ENCODE data around the gene ATP11A.

ATP11A gene

GRCh38 chr13:112733112-112733511 lies 43.3 kb downstream of the ATP11A start:
- H3K4me3 ChIP-seq (ENCODE audit: insufficient read depth, low read depth, low read length, poor library complexity, severe bottlenecking), result no peak overlapping the region
- H3K27me3 ChIP-seq (replicated peaks; ENCODE audit: control insufficient read depth, insufficient read depth, low read length, poor library complexity, severe bottlenecking), result no peaks in the 10 kb centered on the region
- H3K27ac ChIP-seq (ENCODE audit: insufficient read depth, low read length, poor library complexity, severe bottlenecking), result no peak overlapping the region
- no peak for DNase-seq
- no peaks in the 10 kb centered on the region for H3K9me3 ChIP-seq (ENCODE audit: control insufficient read depth, low read length)
- peaks cover 3% of the 10 kb centered on the region for H3K36me3 ChIP-seq (ENCODE audit: control insufficient read depth, insufficient read depth, low read length)
- no peaks in the 10 kb centered on the region for H3K4me1 ChIP-seq (ENCODE audit: control insufficient read depth, insufficient read depth, low read length, poor library complexity, severe bottlenecking)

GRCh38 chr13:112733661-112734379 lies 44.0 kb downstream of the ATP11A start:
- H3K4me3 ChIP-seq (ENCODE audit: insufficient read depth, low read depth, low read length, poor library complexity, severe bottlenecking), result no peak overlapping the region
- no peaks in the 10 kb centered on the region for H3K9me3 ChIP-seq (ENCODE audit: control insufficient read depth, low read length)
- no peaks in the 10 kb centered on the region for H3K4me1 ChIP-seq (ENCODE audit: control insufficient read depth, insufficient read depth, low read length, poor library complexity, severe bottlenecking)
- H3K27me3 ChIP-seq (replicated peaks; ENCODE audit: control insufficient read depth, insufficient read depth, low read length, poor library complexity, severe bottlenecking), result no peaks in the 10 kb centered on the region
- DNase-seq, result no peak
- no peak overlapping the region for H3K27ac ChIP-seq (ENCODE audit: insufficient read depth, low read length, poor library complexity, severe bottlenecking)
- peaks cover 3% of the 10 kb centered on the region for H3K36me3 ChIP-seq (ENCODE audit: control insufficient read depth, insufficient read depth, low read length)

- no peak overlapping the region for H3K4me3 ChIP-seq (ENCODE audit: insufficient read depth, low read depth, low read length, poor library complexity, severe bottlenecking)
- H3K4me1 ChIP-seq (ENCODE audit: control insufficient read depth, insufficient read depth, low read length, poor library complexity, severe bottlenecking), result no peaks in the 10 kb centered on the region
- H3K9me3 ChIP-seq (ENCODE audit: control insufficient read depth, low read length), result no peaks in the 10 kb centered on the region
- H3K27ac ChIP-seq (ENCODE audit: insufficient read depth, low read length, poor library complexity, severe bottlenecking), result no peak overlapping the region
- peaks cover 3% of the 10 kb centered on the region for H3K36me3 ChIP-seq (ENCODE audit: control insufficient read depth, insufficient read depth, low read length)
- no peaks in the 10 kb centered on the region for H3K27me3 ChIP-seq (replicated peaks; ENCODE audit: control insufficient read depth, insufficient read depth, low read length, poor library complexity, severe bottlenecking)
- no peak for DNase-seq
Measured at GRCh38 chr13:112734696-112735547, 45.1 kb downstream of the ATP11A start.

- no peaks in the 10 kb centered on the region for H3K27me3 ChIP-seq (replicated peaks; ENCODE audit: control insufficient read depth, insufficient read depth, low read length, poor library complexity, severe bottlenecking)
- no peaks in the 10 kb centered on the region for H3K4me1 ChIP-seq (ENCODE audit: control insufficient read depth, insufficient read depth, low read length, poor library complexity, severe bottlenecking)
- no peak overlapping the region for H3K27ac ChIP-seq (ENCODE audit: insufficient read depth, low read length, poor library complexity, severe bottlenecking)
- H3K36me3 ChIP-seq (ENCODE audit: control insufficient read depth, insufficient read depth, low read length), result no peaks in the 10 kb centered on the region
- no peak for DNase-seq
- no peaks in the 10 kb centered on the region for H3K9me3 ChIP-seq (ENCODE audit: control insufficient read depth, low read length)
- no peak overlapping the region for H3K4me3 ChIP-seq (ENCODE audit: insufficient read depth, low read depth, low read length, poor library complexity, severe bottlenecking)
Measured at GRCh38 chr13:112735791-112736190, 46.0 kb downstream of the ATP11A start.

- DNase-seq, result no peak
- no peaks in the 10 kb centered on the region for H3K36me3 ChIP-seq (ENCODE audit: control insufficient read depth, insufficient read depth, low read length)
- no peaks in the 10 kb centered on the region for H3K27me3 ChIP-seq (replicated peaks; ENCODE audit: control insufficient read depth, insufficient read depth, low read length, poor library complexity, severe bottlenecking)
- H3K4me3 ChIP-seq (ENCODE audit: insufficient read depth, low read depth, low read length, poor library complexity, severe bottlenecking), result no peak overlapping the region
- no peaks in the 10 kb centered on the region for H3K4me1 ChIP-seq (ENCODE audit: control insufficient read depth, insufficient read depth, low read length, poor library complexity, severe bottlenecking)
- H3K9me3 ChIP-seq (ENCODE audit: control insufficient read depth, low read length), result no peaks in the 10 kb centered on the region
- H3K27ac ChIP-seq (ENCODE audit: insufficient read depth, low read length, poor library complexity, severe bottlenecking), result no peak overlapping the region
Measured at GRCh38 chr13:112737294-112737693, 47.5 kb downstream of the ATP11A start.

GRCh38 chr13:112738606-112739005 lies 48.8 kb downstream of the ATP11A start:
- no peak for DNase-seq
- Histone ChIP-seq H3K27ac (ENCODE audit: insufficient read depth, low read length, poor library complexity, severe bottlenecking) (no peak overlapping the region), H3K4me3 (ENCODE audit: insufficient read depth, low read depth, low read length, poor library complexity, severe bottlenecking) (no peak overlapping the region), H3K36me3 (ENCODE audit: control insufficient read depth, insufficient read depth, low read length) (no peaks in the 10 kb centered on the region), H3K27me3 (replicated peaks; ENCODE audit: control insufficient read depth, insufficient read depth, low read length, poor library complexity, severe bottlenecking) (no peaks in the 10 kb centered on the region), H3K4me1 (ENCODE audit: control insufficient read depth, insufficient read depth, low read length, poor library complexity, severe bottlenecking) (no peaks in the 10 kb centered on the region), H3K9me3 (ENCODE audit: control insufficient read depth, low read length) (no peaks in the 10 kb centered on the region)

GRCh38 chr13:112740502-112741131 lies 50.8 kb downstream of the ATP11A start:
- no peak overlapping the region for H3K27ac ChIP-seq (ENCODE audit: insufficient read depth, low read length, poor library complexity, severe bottlenecking)
- no peaks in the 10 kb centered on the region for H3K4me1 ChIP-seq (ENCODE audit: control insufficient read depth, insufficient read depth, low read length, poor library complexity, severe bottlenecking)
- H3K9me3 ChIP-seq (ENCODE audit: control insufficient read depth, low read length), result no peaks in the 10 kb centered on the region
- no peaks in the 10 kb centered on the region for H3K36me3 ChIP-seq (ENCODE audit: control insufficient read depth, insufficient read depth, low read length)
- H3K4me3 ChIP-seq (ENCODE audit: insufficient read depth, low read depth, low read length, poor library complexity, severe bottlenecking), result no peak overlapping the region
- DNase-seq, result no peak
- H3K27me3 ChIP-seq (replicated peaks; ENCODE audit: control insufficient read depth, insufficient read depth, low read length, poor library complexity, severe bottlenecking), result no peaks in the 10 kb centered on the region

GRCh38 chr13:112741185-112741755 lies 51.4 kb downstream of the ATP11A start:
- Histone ChIP-seq H3K27me3 (replicated peaks; ENCODE audit: control insufficient read depth, insufficient read depth, low read length, poor library complexity, severe bottlenecking) (no peaks in the 10 kb centered on the region), H3K4me3 (ENCODE audit: insufficient read depth, low read depth, low read length, poor library complexity, severe bottlenecking) (no peak overlapping the region), H3K27ac (ENCODE audit: insufficient read depth, low read length, poor library complexity, severe bottlenecking) (no peak overlapping the region), H3K36me3 (ENCODE audit: control insufficient read depth, insufficient read depth, low read length) (no peaks in the 10 kb centered on the region), H3K4me1 (ENCODE audit: control insufficient read depth, insufficient read depth, low read length, poor library complexity, severe bottlenecking) (no peaks in the 10 kb centered on the region), H3K9me3 (ENCODE audit: control insufficient read depth, low read length) (no peaks in the 10 kb centered on the region)
- no peak for DNase-seq

GRCh38 chr13:112741835-112742570 lies 52.2 kb downstream of the ATP11A start:
- Histone ChIP-seq H3K27ac (ENCODE audit: insufficient read depth, low read length, poor library complexity, severe bottlenecking) (no peak overlapping the region), H3K4me3 (ENCODE audit: insufficient read depth, low read depth, low read length, poor library complexity, severe bottlenecking) (no peak overlapping the region), H3K36me3 (ENCODE audit: control insufficient read depth, insufficient read depth, low read length) (no peaks in the 10 kb centered on the region), H3K9me3 (ENCODE audit: control insufficient read depth, low read length) (no peaks in the 10 kb centered on the region), H3K27me3 (replicated peaks; ENCODE audit: control insufficient read depth, insufficient read depth, low read length, poor library complexity, severe bottlenecking) (no peaks in the 10 kb centered on the region), H3K4me1 (ENCODE audit: control insufficient read depth, insufficient read depth, low read length, poor library complexity, severe bottlenecking) (no peaks in the 10 kb centered on the region)
- no peak for DNase-seq
